Measurements from ENCODE around the gene LRRC23. TPM values are rescaled to one million over a fixed set of nuclear protein-coding genes. Genes with fewer than 3 reads are reported as not detected.
A peak's percentile ranks its signal among the peaks of the same experiment; 100 is the strongest.

LRRC23 gene
- polyA plus RNA-seq, 1 donor from 2014 or later = 20.5 TPM

DNA sequence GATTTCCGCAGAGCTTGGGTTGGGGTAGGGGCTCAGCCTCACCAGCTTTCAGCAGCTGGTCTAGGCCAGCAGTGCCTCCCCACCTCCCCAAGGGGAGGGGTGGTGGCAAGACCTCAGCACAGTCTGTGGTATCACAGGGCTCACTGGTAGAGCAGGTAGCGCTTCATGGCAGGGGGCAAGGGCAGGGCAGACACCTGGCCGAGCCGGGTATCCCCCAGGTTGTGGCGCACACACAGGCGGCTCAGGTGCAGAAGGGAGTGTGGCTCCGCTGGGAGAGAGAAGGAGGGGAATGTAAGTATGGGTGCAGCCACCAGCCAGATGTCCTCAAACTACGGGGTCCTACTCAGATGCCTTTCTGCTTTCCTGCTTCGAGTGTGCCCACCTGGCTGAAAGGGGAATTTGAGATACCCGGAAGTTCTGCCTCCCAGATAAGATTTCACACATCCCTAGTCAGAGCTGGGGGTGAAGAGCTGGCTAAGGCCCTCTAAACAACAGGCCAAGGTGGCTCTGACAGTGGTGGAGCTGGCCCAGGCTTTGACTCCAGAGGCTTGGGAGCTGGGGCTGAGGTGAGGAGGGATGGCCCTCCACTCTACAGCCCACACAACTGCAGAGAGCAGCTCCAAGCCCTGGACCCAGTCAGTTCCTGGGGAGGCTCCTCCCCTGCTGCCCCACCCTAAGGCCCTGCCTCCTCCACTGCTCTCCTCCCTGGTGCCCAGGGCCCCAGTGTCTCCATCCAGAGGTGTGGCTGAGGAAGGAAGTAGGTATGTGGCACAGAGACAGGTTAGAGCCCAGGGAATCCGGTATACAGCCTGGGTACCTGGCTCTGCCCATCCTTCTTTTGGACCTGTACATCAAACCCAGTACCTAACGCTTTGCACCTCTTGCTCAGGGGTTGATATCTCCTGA, 33.3 kb upstream of the LRRC23 start:
- Histone ChIP-seq H3K36me3 (ENCODE audit: insufficient read depth, low read length) (no peaks in the 10 kb centered on the region), H3K27ac (ENCODE audit: low read length) (no peak overlapping the region), H3K9me3 (ENCODE audit: low read length) (no peaks in the 10 kb centered on the region), H3F3A (ENCODE audit: insufficient read depth, low read length, poor library complexity, severe bottlenecking) (peaks cover 3% of the 10 kb centered on the region), H3K9ac (ENCODE audit: low read length) (peak overlapping the region; percentile 75), H4K20me1 (ENCODE audit: insufficient read depth) (no peaks in the 10 kb centered on the region), H3K4me3 (ENCODE audit: low read length) (peak overlapping the region; percentile 88), H3K9me2 (ENCODE audit: insufficient read depth, low read length) (no peaks in the 10 kb centered on the region), H3K79me2 (replicated peaks; ENCODE audit: insufficient read depth, low read length) (no peaks in the 10 kb centered on the region), H3K27me3 (ENCODE audit: insufficient read depth, low read depth, low read length) (no peaks in the 10 kb centered on the region), H3K4me2 (ENCODE audit: low read length) (no peak overlapping the region), H2AFZ (ENCODE audit: low read depth, low read length) (no peak overlapping the region)
- TF ChIP-seq, protein P1, sequence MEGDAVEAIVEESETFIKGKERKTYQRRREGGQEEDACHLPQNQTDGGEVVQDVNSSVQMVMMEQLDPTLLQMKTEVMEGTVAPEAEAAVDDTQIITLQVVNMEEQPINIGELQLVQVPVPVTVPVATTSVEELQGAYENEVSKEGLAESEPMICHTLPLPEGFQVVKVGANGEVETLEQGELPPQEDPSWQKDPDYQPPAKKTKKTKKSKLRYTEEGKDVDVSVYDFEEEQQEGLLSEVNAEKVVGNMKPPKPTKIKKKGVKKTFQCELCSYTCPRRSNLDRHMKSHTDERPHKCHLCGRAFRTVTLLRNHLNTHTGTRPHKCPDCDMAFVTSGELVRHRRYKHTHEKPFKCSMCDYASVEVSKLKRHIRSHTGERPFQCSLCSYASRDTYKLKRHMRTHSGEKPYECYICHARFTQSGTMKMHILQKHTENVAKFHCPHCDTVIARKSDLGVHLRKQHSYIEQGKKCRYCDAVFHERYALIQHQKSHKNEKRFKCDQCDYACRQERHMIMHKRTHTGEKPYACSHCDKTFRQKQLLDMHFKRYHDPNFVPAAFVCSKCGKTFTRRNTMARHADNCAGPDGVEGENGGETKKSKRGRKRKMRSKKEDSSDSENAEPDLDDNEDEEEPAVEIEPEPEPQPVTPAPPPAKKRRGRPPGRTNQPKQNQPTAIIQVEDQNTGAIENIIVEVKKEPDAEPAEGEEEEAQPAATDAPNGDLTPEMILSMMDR (IDR thresholded peaks at IDR 0.05; ENCODE audit: poor library complexity, severe bottlenecking) = no peak
- TF ChIP-seq EZH2 (IDR thresholded peaks at IDR 0.05; ENCODE audit: borderline replicate concordance, insufficient read depth, low read length, poor library complexity, severe bottlenecking) (no peak), MXI1 (conservative IDR thresholded peaks at IDR 0.05; ENCODE audit: poor library complexity, severe bottlenecking) (no peak)

DNA sequence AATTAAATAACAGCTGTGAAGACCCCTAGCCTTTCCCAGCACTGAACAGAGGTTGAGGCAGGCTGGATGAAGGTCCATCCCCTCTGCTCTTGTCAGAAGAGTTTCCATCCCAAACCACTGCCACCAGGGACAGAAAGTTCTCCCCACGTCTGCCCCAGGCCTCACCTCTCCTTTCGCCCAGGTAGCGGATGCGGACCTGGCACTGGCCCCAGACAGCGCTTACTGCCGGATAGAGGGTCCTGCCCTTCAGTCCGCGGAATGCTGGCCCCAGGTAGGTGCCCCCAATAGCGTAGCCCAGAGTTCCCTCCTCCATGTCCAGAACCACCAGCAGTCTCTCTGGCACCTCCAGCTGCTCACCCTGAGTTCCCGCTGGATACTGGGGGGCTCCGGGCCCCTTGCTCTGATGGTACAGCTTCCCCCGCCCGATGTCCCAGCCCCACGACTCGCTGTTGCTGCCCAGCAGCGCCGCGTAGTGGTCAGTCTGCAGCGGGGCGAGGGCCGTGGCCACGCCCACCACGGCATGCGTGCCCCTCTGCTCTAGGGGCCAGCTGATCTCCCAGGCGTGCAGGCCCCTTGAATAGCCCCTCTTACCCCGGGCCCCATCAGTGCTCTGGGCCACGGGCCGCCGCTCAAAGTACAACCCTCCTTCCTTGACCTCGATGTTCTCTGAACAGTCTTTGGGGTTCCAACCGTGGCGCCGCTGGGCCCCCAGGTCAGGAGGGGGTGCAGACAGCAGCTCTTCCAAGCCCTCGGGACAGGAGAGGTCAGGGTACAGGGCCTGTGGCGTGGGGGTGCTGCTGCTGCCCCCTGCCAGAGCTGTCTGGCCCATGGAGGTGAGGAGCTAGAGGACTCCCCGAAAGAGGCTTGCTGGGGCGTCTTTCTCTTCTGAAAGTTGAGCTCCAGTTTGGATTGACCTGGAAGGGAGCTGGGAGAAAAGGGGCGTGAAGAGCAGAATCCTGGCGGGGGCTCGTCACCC, 32.3 kb upstream of the LRRC23 start:
- Histone ChIP-seq H3K79me2 (replicated peaks; ENCODE audit: insufficient read depth, low read length) (no peaks in the 10 kb centered on the region), H3K36me3 (ENCODE audit: insufficient read depth, low read length) (no peaks in the 10 kb centered on the region), H3K4me3 (ENCODE audit: low read length) (peak overlapping the region; percentile 88), H3K9me3 (ENCODE audit: low read length) (no peaks in the 10 kb centered on the region), H3K27me3 (ENCODE audit: insufficient read depth, low read depth, low read length) (no peaks in the 10 kb centered on the region), H3K27ac (ENCODE audit: low read length) (peak overlapping the region; percentile 65), H2AFZ (ENCODE audit: low read depth, low read length) (peak overlapping the region; percentile 40), H3K9ac (ENCODE audit: low read length) (peak overlapping the region; percentile 75), H3F3A (ENCODE audit: insufficient read depth, low read length, poor library complexity, severe bottlenecking) (no peaks in the 10 kb centered on the region), H4K20me1 (ENCODE audit: insufficient read depth) (no peaks in the 10 kb centered on the region), H3K4me2 (ENCODE audit: low read length) (peak overlapping the region; percentile 86), H3K9me2 (ENCODE audit: insufficient read depth, low read length) (no peaks in the 10 kb centered on the region)
- peak; percentile 51 for TF ChIP-seq RAD21 (conservative IDR thresholded peaks at IDR 0.05)
- no peak for TF ChIP-seq EZH2 (IDR thresholded peaks at IDR 0.05; ENCODE audit: borderline replicate concordance, insufficient read depth, low read length, poor library complexity, severe bottlenecking)
- peak; percentile 64 for TF ChIP-seq SMC3 (conservative IDR thresholded peaks at IDR 0.05; ENCODE audit: poor library complexity)
- no peak for TF ChIP-seq TAF1 (IDR thresholded peaks at IDR 0.05; ENCODE audit: low read depth)
- peak; percentile 34 for TF ChIP-seq POLR2AphosphoS5 (IDR thresholded peaks at IDR 0.05)
- peak; percentile 60 for TF ChIP-seq MXI1 (conservative IDR thresholded peaks at IDR 0.05; ENCODE audit: poor library complexity, severe bottlenecking)
- TF ChIP-seq, protein P1 (IDR thresholded peaks at IDR 0.05; ENCODE audit: poor library complexity, severe bottlenecking) = peak; percentile 89
- TF ChIP-seq, protein P2, sequence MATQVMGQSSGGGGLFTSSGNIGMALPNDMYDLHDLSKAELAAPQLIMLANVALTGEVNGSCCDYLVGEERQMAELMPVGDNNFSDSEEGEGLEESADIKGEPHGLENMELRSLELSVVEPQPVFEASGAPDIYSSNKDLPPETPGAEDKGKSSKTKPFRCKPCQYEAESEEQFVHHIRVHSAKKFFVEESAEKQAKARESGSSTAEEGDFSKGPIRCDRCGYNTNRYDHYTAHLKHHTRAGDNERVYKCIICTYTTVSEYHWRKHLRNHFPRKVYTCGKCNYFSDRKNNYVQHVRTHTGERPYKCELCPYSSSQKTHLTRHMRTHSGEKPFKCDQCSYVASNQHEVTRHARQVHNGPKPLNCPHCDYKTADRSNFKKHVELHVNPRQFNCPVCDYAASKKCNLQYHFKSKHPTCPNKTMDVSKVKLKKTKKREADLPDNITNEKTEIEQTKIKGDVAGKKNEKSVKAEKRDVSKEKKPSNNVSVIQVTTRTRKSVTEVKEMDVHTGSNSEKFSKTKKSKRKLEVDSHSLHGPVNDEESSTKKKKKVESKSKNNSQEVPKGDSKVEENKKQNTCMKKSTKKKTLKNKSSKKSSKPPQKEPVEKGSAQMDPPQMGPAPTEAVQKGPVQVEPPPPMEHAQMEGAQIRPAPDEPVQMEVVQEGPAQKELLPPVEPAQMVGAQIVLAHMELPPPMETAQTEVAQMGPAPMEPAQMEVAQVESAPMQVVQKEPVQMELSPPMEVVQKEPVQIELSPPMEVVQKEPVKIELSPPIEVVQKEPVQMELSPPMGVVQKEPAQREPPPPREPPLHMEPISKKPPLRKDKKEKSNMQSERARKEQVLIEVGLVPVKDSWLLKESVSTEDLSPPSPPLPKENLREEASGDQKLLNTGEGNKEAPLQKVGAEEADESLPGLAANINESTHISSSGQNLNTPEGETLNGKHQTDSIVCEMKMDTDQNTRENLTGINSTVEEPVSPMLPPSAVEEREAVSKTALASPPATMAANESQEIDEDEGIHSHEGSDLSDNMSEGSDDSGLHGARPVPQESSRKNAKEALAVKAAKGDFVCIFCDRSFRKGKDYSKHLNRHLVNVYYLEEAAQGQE (IDR thresholded peaks at IDR 0.05; ENCODE audit: borderline replicate concordance) = no peak
- no peak for TF ChIP-seq EP300 (conservative IDR thresholded peaks at IDR 0.05; ENCODE audit: poor library complexity, severe bottlenecking)

All from neural cell (in vitro differentiated cells).